Muscle layer of colon (tissue), 2 donors: Measurements from ENCODE around the gene HOXA4.

Experiments used
- H3K27ac ChIP-seq: one replicate; pipeline ENCODE4 v1.7.0; 2013; ENCODE audit warnings: low read depth, mild to moderate bottlenecking, low read length, moderate library complexity
- H3K27me3 ChIP-seq, 2 donors: one replicate each; pipeline ENCODE4 v1.7.0; 2013; ENCODE audit warnings: low read length in 2 of 2, mild to moderate bottlenecking in 2 of 2; ENCODE audit not compliant: insufficient read depth in 2 of 2, control insufficient read depth in 1 of 2
- H3K36me3 ChIP-seq: one replicate; pipeline ENCODE4 v1.7.0; 2013; ENCODE audit warnings: mild to moderate bottlenecking, low read length; ENCODE audit not compliant: insufficient read depth
- H3K4me1 ChIP-seq: one replicate; pipeline ENCODE4 v1.7.0; 2013; ENCODE audit warnings: mild to moderate bottlenecking, low read length; ENCODE audit not compliant: insufficient read depth
- H3K4me3 ChIP-seq, 2 donors: one replicate each; pipeline ENCODE4 v1.7.0; 2013; ENCODE audit warnings: low read length in 2 of 2, low read depth in 1 of 2, mild to moderate bottlenecking in 1 of 2, moderate library complexity in 1 of 2
- H3K9ac ChIP-seq: one replicate; pipeline ENCODE4 v1.7.0; 2013; ENCODE audit warnings: low read length
- H3K9me3 ChIP-seq: one replicate; pipeline ENCODE4 v1.7.0; 2013; ENCODE audit warnings: mild to moderate bottlenecking, low read length
- donor health status: abdominal sarcoma.
- donor health status: Adenocarcinoma of cecum.

HOXA4 gene

DNA sequence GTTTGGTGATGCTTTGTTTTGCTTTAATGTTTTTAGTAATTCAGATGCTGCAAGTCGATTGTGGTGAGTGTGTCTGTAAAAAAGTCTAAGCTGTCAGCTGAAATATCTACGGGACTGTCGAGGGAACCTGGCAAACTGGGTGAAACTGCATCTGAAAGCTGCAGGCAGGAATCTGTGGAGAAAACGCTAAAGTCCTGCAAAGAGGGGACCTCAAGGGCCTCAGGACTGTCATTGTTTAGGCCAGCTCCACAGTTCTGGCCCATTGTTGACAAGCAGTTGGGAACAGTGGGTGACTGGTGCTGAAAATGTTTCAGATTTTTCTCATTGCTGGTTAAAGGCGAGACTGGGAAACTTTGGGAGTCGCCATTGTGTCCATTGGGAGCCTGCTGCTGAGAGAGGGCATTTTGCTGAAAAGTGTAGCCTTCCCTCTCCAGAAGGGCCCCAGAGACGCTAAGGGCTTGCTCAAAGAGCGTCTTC, 29.8 kb downstream of the HOXA4 start:
- Histone ChIP-seq H3K9ac (peak overlapping the region; percentile 15), H3K36me3 (no peaks in the 10 kb centered on the region), H3K4me3 (peak overlapping the region in 1 of 2 donors; percentile 53), H3K27me3 (no peaks in the 10 kb centered on the region), H3K27ac (peak overlapping the region; percentile 61), H3K9me3 (no peaks in the 10 kb centered on the region), H3K4me1 (peaks cover 52% of the 10 kb centered on the region)

DNA sequence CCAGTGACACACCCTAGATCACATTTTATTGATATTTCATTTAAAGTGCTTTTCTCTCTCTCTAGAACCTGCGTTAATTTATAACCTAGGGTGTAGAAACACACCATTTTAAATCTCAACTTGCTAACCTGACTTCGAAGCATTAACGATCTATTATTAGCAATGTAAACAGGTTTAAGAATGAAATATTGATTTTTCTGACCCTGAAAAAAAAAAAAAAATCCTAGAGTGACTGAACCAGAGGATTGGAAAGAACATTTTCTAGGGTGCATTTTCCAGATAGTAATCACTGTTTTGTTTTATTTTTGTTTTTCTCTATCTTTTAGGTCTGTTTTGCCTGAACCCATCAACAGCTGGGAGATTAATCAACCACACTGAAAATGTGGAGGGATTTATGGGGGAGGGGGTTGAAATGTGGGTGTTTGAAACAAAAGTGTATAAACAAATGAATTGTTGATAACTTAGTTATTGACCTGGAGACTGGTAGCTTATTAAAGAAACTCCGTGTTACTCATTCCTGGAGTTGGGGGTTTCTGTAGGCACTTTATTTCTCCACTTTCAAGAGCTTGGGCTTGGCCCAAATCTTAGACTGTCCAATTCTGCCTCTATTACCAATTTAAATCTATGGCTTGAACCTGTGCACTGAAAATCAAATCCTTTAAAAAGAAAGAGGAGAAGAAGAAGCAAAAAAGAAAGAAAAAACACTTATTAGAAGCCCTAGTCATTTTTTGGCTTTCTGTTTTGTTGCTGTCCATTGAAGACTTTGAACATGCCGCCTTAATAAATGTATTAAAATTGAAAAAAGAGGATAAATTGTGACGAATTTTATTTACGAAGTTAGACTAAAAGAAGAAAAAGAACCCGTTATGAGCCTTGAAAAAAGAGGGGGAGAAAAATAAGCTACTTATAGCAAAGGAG, 30.8 kb downstream of the HOXA4 start:
- H3K4me1 ChIP-seq: peaks cover 42% of the 10 kb centered on the region
- H3K36me3 ChIP-seq: no peaks in the 10 kb centered on the region
- H3K4me3 ChIP-seq: peak overlapping the region; percentile 38 to 73
- H3K27me3 ChIP-seq: no peaks in the 10 kb centered on the region
- H3K9ac ChIP-seq: peak overlapping the region; percentile 47
- H3K27ac ChIP-seq: peak overlapping the region; percentile 85
- H3K9me3 ChIP-seq: no peaks in the 10 kb centered on the region

DNA sequence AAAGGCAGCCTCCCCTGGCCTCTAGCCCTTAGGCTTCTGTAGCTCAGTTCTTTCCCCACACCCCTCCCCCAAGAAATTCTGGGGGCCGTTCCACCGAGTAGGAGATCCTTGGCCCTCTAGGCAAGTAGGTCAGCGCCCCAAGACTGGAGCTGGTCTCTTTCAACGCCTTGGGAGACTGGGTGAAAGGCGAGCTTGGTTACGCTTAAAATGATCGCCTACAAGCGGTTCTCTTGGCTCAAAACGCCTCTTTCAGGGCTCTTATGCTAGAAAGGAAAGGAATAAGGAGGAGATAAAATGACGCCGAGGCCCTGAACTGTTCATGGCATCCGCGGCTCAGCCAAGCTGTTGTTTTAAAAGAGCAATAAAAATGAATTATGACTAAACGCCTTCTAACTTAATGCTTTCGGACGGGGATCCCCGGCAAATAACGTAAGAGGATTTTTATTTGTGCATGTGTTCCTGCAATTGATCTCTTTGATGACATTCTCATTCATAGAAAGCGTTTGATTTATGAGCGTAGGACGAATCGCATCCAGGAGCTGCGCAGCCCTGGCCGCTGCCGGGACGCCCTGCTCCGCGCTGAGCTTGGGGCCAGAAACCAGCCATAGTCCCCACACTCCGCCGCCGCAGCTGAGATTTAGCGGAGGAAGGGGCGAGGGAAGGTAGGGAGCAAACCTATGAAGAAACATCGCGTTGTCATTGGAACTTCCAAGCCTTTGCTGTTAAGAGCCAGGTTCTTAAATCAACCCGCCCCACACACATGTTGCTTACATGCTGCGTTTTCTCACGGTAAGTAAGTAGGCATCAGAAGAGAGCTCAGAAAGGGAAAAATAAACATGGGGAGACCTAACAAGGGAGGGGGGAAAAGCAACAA, 31.7 kb downstream of the HOXA4 start:
- H3K4me3 ChIP-seq: peak overlapping the region; percentile 38 to 73
- H3K9me3 ChIP-seq: no peaks in the 10 kb centered on the region
- peaks cover 33% of the 10 kb centered on the region for H3K4me1 ChIP-seq
- H3K27ac ChIP-seq: peak overlapping the region; percentile 85
- peak overlapping the region; percentile 47 for H3K9ac ChIP-seq
- no peaks in the 10 kb centered on the region for H3K27me3 ChIP-seq
- no peaks in the 10 kb centered on the region for H3K36me3 ChIP-seq

- Histone ChIP-seq H3K27me3 (no peaks in the 10 kb centered on the region), H3K27ac (peak overlapping the region; percentile 85), H3K9ac (peak overlapping the region; percentile 47), H3K4me1 (peaks cover 31% of the 10 kb centered on the region), H3K9me3 (no peaks in the 10 kb centered on the region), H3K4me3 (peak overlapping the region; percentile 38 to 73), H3K36me3 (no peaks in the 10 kb centered on the region)
Observed at GRCh38 chr7:27097686-27098577, 32.6 kb downstream of the HOXA4 start.

GRCh38 chr7:27096768-27097514, 33.6 kb downstream of the HOXA4 start:
- H3K27me3 ChIP-seq: no peaks in the 10 kb centered on the region
- peaks cover 31% of the 10 kb centered on the region for H3K4me1 ChIP-seq
- peak overlapping the region; percentile 81 for H3K9ac ChIP-seq
- H3K4me3 ChIP-seq: peak overlapping the region; percentile 73 to 91
- peak overlapping the region; percentile 88 for H3K27ac ChIP-seq
- H3K9me3 ChIP-seq: no peaks in the 10 kb centered on the region
- H3K36me3 ChIP-seq: no peaks in the 10 kb centered on the region

GRCh38 chr7:27095897-27096767, 34.4 kb downstream of the HOXA4 start, which contains the start of gene HOXA1:
Gene HOXA1 (minus strand): TSS chr7:27096000. CDS start chr7:27095912, 88 bp downstream.
- Histone ChIP-seq H3K4me3 (peak within 1 kb of the TSS; percentile 73 to 91), H3K27me3 (no peaks in the 10 kb centered on the region), H3K4me1 (peaks cover 31% of the 10 kb centered on the region), H3K36me3 (no peaks in the 10 kb centered on the region), H3K9me3 (no peaks in the 10 kb centered on the region), H3K27ac (peak within 1 kb of the TSS; percentile 88), H3K9ac (peak within 1 kb of the TSS; percentile 81)

- H3K27me3 ChIP-seq: no peaks in the 10 kb centered on the region
- peaks cover 25% of the 10 kb centered on the region for H3K4me1 ChIP-seq
- H3K9me3 ChIP-seq: no peaks in the 10 kb centered on the region
- no peaks in the 10 kb centered on the region for H3K36me3 ChIP-seq
- H3K9ac ChIP-seq: no peak overlapping the region
- peak overlapping the region; percentile 73 to 91 for H3K4me3 ChIP-seq
- peak overlapping the region; percentile 49 for H3K27ac ChIP-seq
Observed at GRCh38 chr7:27095050-27095896, 35.3 kb downstream of the HOXA4 start.

- Histone ChIP-seq H3K27ac (no peak overlapping the region), H3K4me1 (peaks cover 17% of the 10 kb centered on the region), H3K9ac (no peak overlapping the region), H3K9me3 (no peaks in the 10 kb centered on the region), H3K36me3 (no peaks in the 10 kb centered on the region), H3K27me3 (no peaks in the 10 kb centered on the region), H3K4me3 (no peak overlapping the region)
Observed at GRCh38 chr7:27094304-27095049, 36.1 kb downstream of the HOXA4 start.
